H1 (cell line): Measurements from ENCODE around the gene METTL21C. TPM values are rescaled to one million over a fixed set of nuclear protein-coding genes. Genes with fewer than 3 reads are reported as not detected.

Experiments
- POLR2A ChIP-seq, 2 experiments: IDR thresholded peaks; 1 replicate in 1 of 2; 2 replicates in 1 of 2; pipeline ENCODE4 v1.6.1; 2011; ENCODE audit warnings: low read depth in 2 of 2, low read length in 2 of 2, mild to moderate bottlenecking in 2 of 2; ENCODE audit errors: control extremely low read depth in 1 of 2
- polyA plus RNA-seq, 7 experiments: library from polyadenylated mRNA; depleted of rRNA in 3 of 7; stranded (reverse) in 5 of 7; unstranded in 2 of 7; fragments of >200 nt in 5 of 7; fragments of 200-250 nt in 2 of 7; gene quantifications; 1 replicate in 5 of 7; 2 replicates in 1 of 7; 4 replicates in 1 of 7; pipeline versions ENCODE4 v1.2.1 to v1.2.3, GENCODE V29; 2011 to 2013; ENCODE audit warnings: missing spikeins in 2 of 7, mixed read lengths in 2 of 7
- total RNA-seq: library from RNA; stranded (reverse); fragmentation: NEBNext Ultra II Directional; extraction: Animal tissue kit (Norgen Biotek cat#: 25700); gene quantifications from 2 replicates; pipeline ENCODE4 v1.2.1, GENCODE V29; 2021
- TF ChIP-seq, protein P1 (sequence below): IDR thresholded peaks from 2 replicates; pipeline ENCODE4 v1.6.1; 2011; ENCODE audit warnings: low read length, improper control_type of control experiment

METTL21C gene
- total and polyA plus RNA-seq, 2 of the 8 experiments (the other 6 are each of a cell fraction or from before 2014, with no cell fraction given): not detected

DNA sequence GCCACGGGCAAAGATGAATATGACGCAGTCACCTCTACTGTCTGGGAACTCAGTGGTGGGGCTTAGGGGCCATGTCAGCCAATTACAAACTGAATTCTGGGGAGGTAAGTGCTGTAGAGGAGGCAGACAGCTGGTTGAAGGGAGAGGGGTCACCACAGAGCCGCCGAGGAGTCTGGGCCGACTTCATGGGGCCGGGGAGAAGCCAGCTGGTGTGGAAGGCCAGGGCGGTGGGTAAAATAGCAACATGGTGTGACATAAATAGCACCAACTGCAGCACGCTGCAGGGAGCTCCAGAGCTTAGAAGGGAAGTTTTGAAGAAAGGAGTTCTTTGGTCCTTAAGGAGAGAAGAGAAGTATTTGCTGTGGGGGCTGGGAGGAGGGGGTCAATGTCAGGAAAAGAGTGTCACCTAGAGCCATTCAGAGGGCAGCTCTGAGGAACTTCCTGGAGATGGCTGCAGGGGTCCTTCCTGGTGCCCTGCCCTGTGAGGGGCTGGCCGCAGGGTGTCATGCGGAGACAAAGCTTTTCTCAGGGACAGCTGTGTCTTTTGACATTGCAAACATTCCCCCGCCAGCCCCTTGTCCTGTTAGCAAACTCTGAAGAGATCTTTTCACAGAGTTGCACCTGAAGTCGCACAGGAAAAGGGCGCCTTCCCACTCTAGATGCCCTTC lies 6.4 kb downstream of the METTL21C start (continued):
- TF ChIP-seq, protein P1, sequence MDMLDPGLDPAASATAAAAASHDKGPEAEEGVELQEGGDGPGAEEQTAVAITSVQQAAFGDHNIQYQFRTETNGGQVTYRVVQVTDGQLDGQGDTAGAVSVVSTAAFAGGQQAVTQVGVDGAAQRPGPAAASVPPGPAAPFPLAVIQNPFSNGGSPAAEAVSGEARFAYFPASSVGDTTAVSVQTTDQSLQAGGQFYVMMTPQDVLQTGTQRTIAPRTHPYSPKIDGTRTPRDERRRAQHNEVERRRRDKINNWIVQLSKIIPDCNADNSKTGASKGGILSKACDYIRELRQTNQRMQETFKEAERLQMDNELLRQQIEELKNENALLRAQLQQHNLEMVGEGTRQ: no peak
- TF ChIP-seq POLR2A (IDR thresholded peaks at IDR 0.05; ENCODE audit: control extremely low read depth in 1 of 2, low read depth in 2 of 2, low read length in 2 of 2): no peak
